ENCODE measurements around the gene CTAGE9.

GRCh38 chr6:131756039-131756438, 45.2 kb upstream of the CTAGE9 start:
- TF ChIP-seq POLR2AphosphoS5 (IDR thresholded peaks at IDR 0.05; ENCODE audit: low read depth, low read length) = no peak
- no peak for TF ChIP-seq CTCF (IDR thresholded peaks at IDR 0.05)
